GM12801 (cell line): Measurements from ENCODE around the gene GPHN.

Experiments
- CTCF ChIP-seq: IDR thresholded peaks from one replicate; pipeline ENCODE4 v1.5.1; 2011; ENCODE audit warnings: control low read depth; ENCODE audit not compliant: insufficient read length; ENCODE audit errors: extremely low read depth

GPHN gene

GRCh38 chr14:66539034-66539433 is 31.1 kb downstream of the GPHN start:
- TF ChIP-seq CTCF: no peak

- TF ChIP-seq CTCF: no peak
Observed at GRCh38 chr14:66540038-66540437, 32.1 kb downstream of the GPHN start.

GRCh38 chr14:66541627-66542026 is 33.7 kb downstream of the GPHN start:
- no peak for TF ChIP-seq CTCF

GRCh38 chr14:66543996-66544395 is 36.0 kb downstream of the GPHN start:
- no peak for TF ChIP-seq CTCF

GRCh38 chr14:66563731-66564130 is 55.8 kb downstream of the GPHN start:
- no peak for TF ChIP-seq CTCF

GRCh38 chr14:66568220-66568619 is 60.3 kb downstream of the GPHN start:
- TF ChIP-seq CTCF: no peak

GRCh38 chr14:66572826-66573225 is 64.9 kb downstream of the GPHN start:
- TF ChIP-seq CTCF: no peak

GRCh38 chr14:66575014-66575413 is 67.1 kb downstream of the GPHN start:
- TF ChIP-seq CTCF: no peak
